Activated naive CD8-positive, alpha-beta T cell (primary cell): ENCODE results near the gene TBC1D23.
"Not testable (repeated sequence)": the region's sequence is repeated elsewhere in the genome, so short reads cannot be mapped to it uniquely, and the experiment has no call there.

Source experiments
- H3K27ac Mint-ChIP-seq: one replicate; pipeline ENCODE4 v1.8.0; 2021; ENCODE audit warnings: mixed read lengths
- H3K27me3 Mint-ChIP-seq: one replicate; pipeline ENCODE4 v1.8.0; 2021; ENCODE audit warnings: mixed read lengths
- H3K36me3 Mint-ChIP-seq: one replicate; pipeline ENCODE4 v1.8.0; 2021; ENCODE audit warnings: mixed read lengths
- H3K4me1 Mint-ChIP-seq: one replicate; pipeline ENCODE4 v1.8.0; 2021; ENCODE audit warnings: low read depth, mixed read lengths
- H3K4me3 Mint-ChIP-seq: one replicate; pipeline ENCODE4 v1.8.0; 2021; ENCODE audit warnings: mild to moderate bottlenecking, mixed read lengths
- H3K9me3 Mint-ChIP-seq: one replicate; pipeline ENCODE4 v1.8.0; 2021; ENCODE audit warnings: low read depth, mixed read lengths

The TBC1D23 gene

GRCh38 chr3:100310355-100310965 is 49.7 kb downstream of the TBC1D23 start:
- no peaks in the 10 kb centered on the region for H3K27me3 Mint-ChIP-seq
- H3K4me1 Mint-ChIP-seq: no peaks in the 10 kb centered on the region
- no peaks in the 10 kb centered on the region for H3K9me3 Mint-ChIP-seq
- H3K27ac Mint-ChIP-seq: no peak overlapping the region
- H3K4me3 Mint-ChIP-seq: no peak overlapping the region
- no peaks in the 10 kb centered on the region for H3K36me3 Mint-ChIP-seq

GRCh38 chr3:100311011-100311410 is 50.2 kb downstream of the TBC1D23 start:
- no peaks in the 10 kb centered on the region for H3K27me3 Mint-ChIP-seq
- no peaks in the 10 kb centered on the region for H3K36me3 Mint-ChIP-seq
- H3K27ac Mint-ChIP-seq: no peak overlapping the region
- H3K4me1 Mint-ChIP-seq: no peaks in the 10 kb centered on the region
- no peak overlapping the region for H3K4me3 Mint-ChIP-seq
- H3K9me3 Mint-ChIP-seq: no peaks in the 10 kb centered on the region

GRCh38 chr3:100316641-100317069 is 55.9 kb downstream of the TBC1D23 start:
- H3K36me3 Mint-ChIP-seq: peaks cover 3% of the 10 kb centered on the region
- no peak overlapping the region for H3K4me3 Mint-ChIP-seq
- peaks cover 8% of the 10 kb centered on the region for H3K4me1 Mint-ChIP-seq
- no peaks in the 10 kb centered on the region for H3K27me3 Mint-ChIP-seq
- no peak overlapping the region for H3K27ac Mint-ChIP-seq
- no peaks in the 10 kb centered on the region for H3K9me3 Mint-ChIP-seq

- H3K27me3 Mint-ChIP-seq: no peaks in the 10 kb centered on the region
- H3K36me3 Mint-ChIP-seq: peaks cover 3% of the 10 kb centered on the region
- no peak overlapping the region for H3K27ac Mint-ChIP-seq
Measured at GRCh38 chr3:100317912-100318311, 57.1 kb downstream of the TBC1D23 start.

GRCh38 chr3:100319951-100320350 is 59.2 kb downstream of the TBC1D23 start:
- Mint-ChIP-seq H3K27me3 (no peaks in the 10 kb centered on the region), H3K9me3 (no peaks in the 10 kb centered on the region)

More at GRCh38 chr3:100317912-100318311, 57.1 kb downstream of the TBC1D23 start:
- Mint-ChIP-seq H3K4me3 (no peak overlapping the region), H3K4me1 (peaks cover 8% of the 10 kb centered on the region), H3K9me3 (no peaks in the 10 kb centered on the region)

GRCh38 chr3:100324044-100324443 is 63.3 kb downstream of the TBC1D23 start:
- Mint-ChIP-seq H3K4me1 (no peaks in the 10 kb centered on the region), H3K36me3 (peaks cover 14% of the 10 kb centered on the region), H3K27me3 (no peaks in the 10 kb centered on the region), H3K4me3 (no peak overlapping the region), H3K27ac (no peak overlapping the region), H3K9me3 (no peaks in the 10 kb centered on the region)

More at GRCh38 chr3:100319951-100320350, 59.2 kb downstream of the TBC1D23 start:
- Mint-ChIP-seq H3K4me3 (no peak overlapping the region), H3K36me3 (peaks cover 3% of the 10 kb centered on the region), H3K27ac (no peak overlapping the region), H3K4me1 (peaks cover 8% of the 10 kb centered on the region)

- no peak overlapping the region for H3K4me3 Mint-ChIP-seq
- peaks cover 11% of the 10 kb centered on the region for H3K36me3 Mint-ChIP-seq
- no peaks in the 10 kb centered on the region for H3K4me1 Mint-ChIP-seq
- H3K27me3 Mint-ChIP-seq: no peaks in the 10 kb centered on the region
- no peak overlapping the region for H3K27ac Mint-ChIP-seq
- H3K9me3 Mint-ChIP-seq: no peaks in the 10 kb centered on the region
Measured at GRCh38 chr3:100325827-100326226, 65.0 kb downstream of the TBC1D23 start.

- H3K4me3 Mint-ChIP-seq, H3K27me3 Mint-ChIP-seq, H3K27ac Mint-ChIP-seq, H3K9me3 Mint-ChIP-seq, H3K4me1 Mint-ChIP-seq: not testable (repeated sequence)
- peaks cover 11% of the 10 kb centered on the region for H3K36me3 Mint-ChIP-seq
Measured at GRCh38 chr3:100327377-100327776, 66.6 kb downstream of the TBC1D23 start.

GRCh38 chr3:100329800-100330489 is 69.2 kb downstream of the TBC1D23 start:
- no peak overlapping the region for H3K27ac Mint-ChIP-seq
- no peak overlapping the region for H3K4me3 Mint-ChIP-seq

GRCh38 chr3:100330651-100331050 is 69.9 kb downstream of the TBC1D23 start:
- no peak overlapping the region for H3K4me3 Mint-ChIP-seq
- peaks cover 9% of the 10 kb centered on the region for H3K36me3 Mint-ChIP-seq
- H3K9me3 Mint-ChIP-seq: no peaks in the 10 kb centered on the region
- H3K4me1 Mint-ChIP-seq: peaks cover 10% of the 10 kb centered on the region
- H3K27me3 Mint-ChIP-seq: no peaks in the 10 kb centered on the region
- no peak overlapping the region for H3K27ac Mint-ChIP-seq

More at GRCh38 chr3:100329800-100330489, 69.2 kb downstream of the TBC1D23 start:
- H3K4me1 Mint-ChIP-seq: peaks cover 3% of the 10 kb centered on the region
- H3K9me3 Mint-ChIP-seq: no peaks in the 10 kb centered on the region
- H3K36me3 Mint-ChIP-seq: peaks cover 11% of the 10 kb centered on the region
- H3K27me3 Mint-ChIP-seq: no peaks in the 10 kb centered on the region

GRCh38 chr3:100331660-100332059 is 70.9 kb downstream of the TBC1D23 start:
- H3K9me3 Mint-ChIP-seq: no peaks in the 10 kb centered on the region
- peaks cover 8% of the 10 kb centered on the region for H3K36me3 Mint-ChIP-seq
- H3K27me3 Mint-ChIP-seq: no peaks in the 10 kb centered on the region
- H3K27ac Mint-ChIP-seq: no peak overlapping the region
- no peak overlapping the region for H3K4me3 Mint-ChIP-seq
- H3K4me1 Mint-ChIP-seq: peaks cover 16% of the 10 kb centered on the region

- Mint-ChIP-seq H3K36me3 (no peaks in the 10 kb centered on the region), H3K4me3 (peak overlapping the region; percentile 64), H3K27me3 (no peaks in the 10 kb centered on the region), H3K9me3 (no peaks in the 10 kb centered on the region), H3K4me1 (peaks cover 18% of the 10 kb centered on the region), H3K27ac (no peak overlapping the region)
Measured at GRCh38 chr3:100333051-100333450, 72.3 kb downstream of the TBC1D23 start.

- Mint-ChIP-seq H3K27ac (peak overlapping the region; percentile 72), H3K9me3 (no peaks in the 10 kb centered on the region), H3K4me3 (peak overlapping the region; percentile 87), H3K36me3 (peaks cover 2% of the 10 kb centered on the region), H3K4me1 (peaks cover 20% of the 10 kb centered on the region), H3K27me3 (no peaks in the 10 kb centered on the region)
Measured at GRCh38 chr3:100333970-100334487, 73.2 kb downstream of the TBC1D23 start.

- Mint-ChIP-seq H3K36me3 (peaks cover 4% of the 10 kb centered on the region), H3K4me3 (peak within 1 kb of the TSS; percentile 96), H3K4me1 (peaks cover 20% of the 10 kb centered on the region)
Measured at GRCh38 chr3:100334488-100335351, 73.9 kb downstream of the TBC1D23 start, which contains the start of gene NIT2. NIT2 (plus strand) TSS chr3:100334757; CDS start chr3:100334792, 35 bp downstream.

GRCh38 chr3:100335434-100335833 is 74.6 kb downstream of the TBC1D23 start:
- H3K27me3 Mint-ChIP-seq: no peaks in the 10 kb centered on the region
- peak overlapping the region; percentile 96 for H3K4me3 Mint-ChIP-seq
- H3K4me1 Mint-ChIP-seq: peaks cover 20% of the 10 kb centered on the region
- no peaks in the 10 kb centered on the region for H3K9me3 Mint-ChIP-seq
- peaks cover 4% of the 10 kb centered on the region for H3K36me3 Mint-ChIP-seq
- peak overlapping the region; percentile 95 for H3K27ac Mint-ChIP-seq

More at GRCh38 chr3:100334488-100335351, 73.9 kb downstream of the TBC1D23 start, which contains the start of gene NIT2:
- Mint-ChIP-seq H3K9me3 (no peaks in the 10 kb centered on the region), H3K27me3 (no peaks in the 10 kb centered on the region), H3K27ac (peak within 1 kb of the TSS; percentile 95)
